IMR-90 (cell line): ENCODE measurements around the gene CEMP1. TPM values are rescaled to one million over a fixed set of nuclear protein-coding genes. Genes with fewer than 3 reads are reported as not detected.
A peak's percentile ranks its signal among the peaks of the same experiment; 100 is the strongest.

Experiments
- ATAC-seq: fragments of 200-7000 bp; cut with Tn5 transposase; 2 replicates; pipeline ENCODE4 v1.9.1; 2020; ENCODE audit warnings: low read depth, mild to moderate bottlenecking, moderate library complexity
- BruUV-seq: library from RNA; stranded (reverse); fragments of 400-500 nt; replicated peaks from 2 replicates; lab custom pipeline; 2021; lab: Mats Ljungman, UMichigan
- CTCF ChIA-PET: fragments of 300-600 bp; formaldehyde crosslinking; extraction: SDS; loops from one replicate; lab custom pipeline; 2021; ENCODE audit warnings: antibody characterized with exemption; lab: Yijun Ruan, JAX
- POLR2A ChIA-PET: fragments of 300-600 bp; sonication (Branson Sonifier 250); formaldehyde crosslinking; loops from one replicate; lab custom pipeline; 2022; ENCODE audit warnings: antibody characterized with exemption; ENCODE audit not compliant: unreplicated experiment; lab: Charles Lee
- DNase-seq: peaks from one replicate; pipeline ENCODE4 v3.0.0; 2013
- H2AFZ ChIP-seq: replicated peaks from 2 replicates; pipeline ENCODE3; 2013; ENCODE audit warnings: low read length, mild to moderate bottlenecking; ENCODE audit not compliant: poor library complexity
- H2AK5ac ChIP-seq: 2 replicates; pipeline ENCODE4 v1.6.1; 2013; ENCODE audit warnings: low read depth, low read length, inconsistent platforms
- H2AK9ac ChIP-seq: replicated peaks from 2 replicates; pipeline ENCODE3; 2013; ENCODE audit warnings: mild to moderate bottlenecking, low read depth, low read length, moderate library complexity; ENCODE audit not compliant: poor library complexity
- H2BK120ac ChIP-seq: 2 replicates; pipeline ENCODE4 v1.6.1; 2013; ENCODE audit warnings: low read depth, low read length, inconsistent platforms
- H2BK15ac ChIP-seq: 3 replicates; pipeline ENCODE4 v1.6.1; 2013; ENCODE audit warnings: low read depth, low read length, inconsistent platforms
- H2BK20ac ChIP-seq: 2 replicates; pipeline ENCODE4 v1.6.1; 2013; ENCODE audit warnings: low read depth, mild to moderate bottlenecking, inconsistent platforms, low read length, moderate library complexity
- H2BK5ac ChIP-seq: 2 replicates; pipeline ENCODE4 v1.6.1; 2013; ENCODE audit warnings: mild to moderate bottlenecking, low read depth, low read length, inconsistent platforms; ENCODE audit not compliant: poor library complexity, severe bottlenecking
- H3K14ac ChIP-seq: replicated peaks from 2 replicates; pipeline ENCODE4 v1.6.1; 2013; ENCODE audit warnings: low read depth, low read length, inconsistent platforms
- H3K18ac ChIP-seq: 2 replicates; pipeline ENCODE4 v1.6.1; 2013; ENCODE audit warnings: low read depth, low read length, control low read depth
- H3K23ac ChIP-seq: 2 replicates; pipeline ENCODE4 v1.6.1; 2013; ENCODE audit warnings: low read depth, low read length, inconsistent platforms
- H3K27ac ChIP-seq: 2 replicates; pipeline ENCODE4 v1.5.1; 2013; ENCODE audit warnings: mild to moderate bottlenecking, control low read depth, low read length; ENCODE audit not compliant: insufficient read depth
- H3K27me3 ChIP-seq: 2 replicates; pipeline ENCODE4 v1.6.1; 2013; ENCODE audit warnings: low read length; ENCODE audit not compliant: control insufficient read depth, insufficient read depth
- H3K36me3 ChIP-seq: 2 replicates; pipeline ENCODE4 v1.6.1; 2013; ENCODE audit warnings: low read length, mixed read lengths; ENCODE audit not compliant: control insufficient read depth, insufficient read depth
- H3K4ac ChIP-seq: 2 replicates; pipeline ENCODE4 v1.6.1; 2013; ENCODE audit warnings: low read depth, low read length, inconsistent platforms
- H3K4me1 ChIP-seq: 2 replicates; pipeline ENCODE4 v1.6.1; 2013; ENCODE audit warnings: low read length, mixed read lengths; ENCODE audit not compliant: control insufficient read depth, insufficient read depth
- H3K4me2 ChIP-seq: 2 replicates; pipeline ENCODE4 v1.6.1; 2013; ENCODE audit warnings: low read depth, mild to moderate bottlenecking, control low read depth, low read length, moderate library complexity
- H3K4me3 ChIP-seq: 2 replicates; pipeline ENCODE4 v1.5.1; 2013; ENCODE audit warnings: low read depth, mild to moderate bottlenecking, control low read depth, low read length, moderate library complexity; ENCODE audit not compliant: insufficient read depth
- H3K56ac ChIP-seq: 2 replicates; pipeline ENCODE4 v1.6.1; 2013; ENCODE audit warnings: low read length, inconsistent platforms; ENCODE audit not compliant: insufficient read depth; ENCODE audit errors: extremely low read depth
- H3K79me1 ChIP-seq, 2 experiments: 2 replicates each; pipeline ENCODE4 v1.6.1; 2013; ENCODE audit warnings: low read length in 2 of 2, inconsistent platforms in 1 of 2, low read depth in 1 of 2
- H3K9ac ChIP-seq: 2 replicates; pipeline ENCODE4 v1.6.1; 2013; ENCODE audit warnings: low read depth, low read length, control low read depth
- H3K9me1 ChIP-seq: 2 replicates; pipeline ENCODE4 v1.6.1; 2013; ENCODE audit warnings: low read length, inconsistent platforms; ENCODE audit not compliant: insufficient read depth
- H3K9me3 ChIP-seq: 2 replicates; pipeline ENCODE4 v1.6.1; 2013; ENCODE audit warnings: low read length; ENCODE audit not compliant: control insufficient read depth, insufficient read depth
- H4K20me1 ChIP-seq: 2 replicates; pipeline ENCODE4 v1.6.1; 2013; ENCODE audit warnings: low read length, inconsistent platforms; ENCODE audit not compliant: insufficient read depth
- H4K5ac ChIP-seq: 2 replicates; pipeline ENCODE4 v1.6.1; 2013; ENCODE audit warnings: mild to moderate bottlenecking, low read depth, low read length, control low read depth
- H4K8ac ChIP-seq, 2 experiments: 2 replicates each; pipeline ENCODE4 v1.6.1; 2013; ENCODE audit warnings: low read depth in 2 of 2, low read length in 2 of 2, control low read depth in 1 of 2, inconsistent platforms in 1 of 2
- H4K91ac ChIP-seq: 2 replicates; pipeline ENCODE4 v1.6.1; 2013; ENCODE audit warnings: low read depth, low read length, inconsistent platforms; ENCODE audit not compliant: insufficient read depth
- CEBPB ChIP-seq: IDR thresholded peaks from 2 replicates; pipeline ENCODE4 v1.6.1; 2012; ENCODE audit warnings: low read depth, low read length, improper control_type of control experiment
- CHD1 ChIP-seq: IDR thresholded peaks from 2 replicates; pipeline ENCODE4 v1.6.1; 2012; ENCODE audit warnings: low read depth, low read length, improper control_type of control experiment
- MAZ ChIP-seq: IDR thresholded peaks from 2 replicates; pipeline ENCODE4 v1.6.1; 2012; ENCODE audit warnings: low read depth, mild to moderate bottlenecking, low read length, improper control_type of control experiment, moderate library complexity, borderline replicate concordance
- MXI1 ChIP-seq: IDR thresholded peaks from 2 replicates; pipeline ENCODE4 v1.6.1; 2012; ENCODE audit warnings: low read depth, mild to moderate bottlenecking, low read length, moderate library complexity, borderline replicate concordance
- NFE2L2 ChIP-seq: fragments of 150-350 bp; IDR thresholded peaks from 2 replicates; pipeline ENCODE4 v1.6.1; 2016; ENCODE audit warnings: low read depth, mild to moderate bottlenecking, low read length
- POLR2A ChIP-seq: IDR thresholded peaks from 2 replicates; pipeline ENCODE4 v1.6.1; 2012; ENCODE audit warnings: mild to moderate bottlenecking, low read depth, low read length
- RCOR1 ChIP-seq: IDR thresholded peaks from 2 replicates; pipeline ENCODE4 v1.6.1; 2012; ENCODE audit warnings: mild to moderate bottlenecking, low read length, improper control_type of control experiment; ENCODE audit not compliant: insufficient replicate concordance
- SMC3 ChIP-seq: fragments of 150-350 bp; IDR thresholded peaks from 2 replicates; pipeline ENCODE4 v1.6.1; 2016; ENCODE audit warnings: low read depth, mild to moderate bottlenecking, antibody characterized with exemption, low read length, moderate library complexity
- USF2 ChIP-seq: fragments of 150-350 bp; IDR thresholded peaks from 2 replicates; pipeline ENCODE4 v1.6.1; 2017; ENCODE audit warnings: mild to moderate bottlenecking, antibody characterized with exemption, low read length, low read depth
- WGBS, 2 experiments: methylation state at CpG; one replicate each; pipeline versions ENCODE4 v1.1.5 to v1.1.7; 2013; ENCODE audit warnings: missing lambda C conversion rate in 2 of 2; ENCODE audit not compliant: insufficient read length in 1 of 2; ENCODE audit errors: extremely low coverage in 2 of 2; 5-methylcytosine and 5-hydroxymethylcytosine counted together
- dilution Hi-C: fragments of 300-500 bp; cut with HindIII; formaldehyde crosslinking; loops from one replicate; pipeline ENCODE4 v1.14.3; 2018; ENCODE audit warnings: low sequenced_read_pairs; ENCODE audit not compliant: unreplicated experiment
- in situ Hi-C: fragments of 300-500 bp; cut with MboI; formaldehyde crosslinking; loops from 3 replicates; pipeline ENCODE4 v1.14.3; 2019; ENCODE audit warnings: low sequenced_read_pairs, inconsistent platforms, mixed read lengths
- intact Hi-C: fragments of 100-400 bp; cut with micrococcal nuclease; formaldehyde crosslinking; loops from 2 replicates; pipeline ENCODE4 v1.10.0; 2022
- polyA plus RNA-seq, 3 experiments: library from polyadenylated mRNA; depleted of rRNA; stranded (reverse); fragments of >200 nt; gene quantifications; 2 replicates each; pipeline ENCODE4 v1.2.3, GENCODE V29; 2012; ENCODE audit warnings: low replicate concordance in 1 of 3
- total RNA-seq: library from RNA; depleted of rRNA; stranded (reverse); fragments of >200 nt; gene quantifications from 2 replicates; pipeline ENCODE4 v1.2.3, GENCODE V29; 2012

Gene CEMP1
- total and polyA plus RNA-seq, 2 of the 4 experiments (the other 2 are of a cell fraction), result not detected

GRCh38 chr16:2537451-2538379 is 6.5 kb upstream of the CEMP1 start, which contains the start of gene PDPK1:
Gene PDPK1 (plus strand): TSS chr16:2538021. CDS start chr16:2538113, 92 bp downstream.
- no peaks in the 10 kb centered on the region for H3K27me3 ChIP-seq
- peak within 1 kb of the TSS; percentile 91 for H2BK5ac ChIP-seq
- peaks cover 35% of the 10 kb centered on the region for H4K20me1 ChIP-seq
- peak within 1 kb of the TSS; percentile 77; the same call in 1 of the 2 replicates for H3K14ac ChIP-seq
- H2BK120ac ChIP-seq, result peak within 1 kb of the TSS; percentile 52; the same call in 1 of the 2 replicates
- H3K23ac ChIP-seq, result no peak within 1 kb of the TSS
- BruUV-seq, result no TSS peak
- DNase-seq (peak; percentile 92), ATAC-seq (peak; percentile 96)
- peaks cover 18% of the 10 kb centered on the region for H3K9me1 ChIP-seq
- no peak within 1 kb of the TSS for H3K18ac ChIP-seq
- H3K56ac ChIP-seq, result no peak within 1 kb of the TSS
- CTCF ChIA-PET, result no interaction called here
- TF ChIP-seq POLR2A, result peak; percentile 73
- TF ChIP-seq SMC3, result no peak
- no peak for TF ChIP-seq USF2
- TF ChIP-seq MXI1, result no peak
- TF ChIP-seq RCOR1, result no peak
- no peak for TF ChIP-seq CHD1
- TF ChIP-seq MAZ, result peak; percentile 95; the same call in 1 of the 2 replicates
- no peak for TF ChIP-seq NFE2L2
- peak; percentile 3; the same call in 1 of the 2 replicates for TF ChIP-seq CEBPB
- peak within 1 kb of the TSS; percentile 88 for H4K5ac ChIP-seq
- peak within 1 kb of the TSS; percentile 86 for H3K9ac ChIP-seq
- in situ Hi-C loops (no loop called here), intact Hi-C loops (no loop called here), dilution Hi-C loops (no loop called here)
- POLR2A ChIA-PET, result no interaction called here
- peaks cover 3% of the 10 kb centered on the region; the same call in 1 of the 2 replicates for H3K36me3 ChIP-seq
- WGBS, 2 experiments, result 0% methylated on average over 51 of the region's 126 CpGs; no CpG with 5 or more reads in 1 of the 2 experiments
- H3K4me2 ChIP-seq, result peak within 1 kb of the TSS; percentile 97
- peaks cover 15% of the 10 kb centered on the region for H3K4me1 ChIP-seq
- H2AK9ac ChIP-seq, result peak within 1 kb of the TSS; percentile 96
- 0 out of 2 replicates have a peak within 1 kb of the TSS, but pooled peaks have one; percentile 70 for H4K91ac ChIP-seq
- no peaks in the 10 kb centered on the region for H3K9me3 ChIP-seq
- peaks cover 4 to 33% of the 10 kb centered on the region in 2 experiments; a peak in 3 of 4 replicates for H3K79me1 ChIP-seq
- H3K27ac ChIP-seq, result peak within 1 kb of the TSS; percentile 84
- H2AFZ ChIP-seq, result peak within 1 kb of the TSS; percentile 93
- peak within 1 kb of the TSS; percentile 80 for H2AK5ac ChIP-seq
- no peak within 1 kb of the TSS for H2BK20ac ChIP-seq
- H3K4ac ChIP-seq, result peak within 1 kb of the TSS; percentile 86
- H3K4me3 ChIP-seq, result peak within 1 kb of the TSS; percentile 100
- peak within 1 kb of the TSS; percentile 29 to 81; a peak in 2 of 4 replicates for H4K8ac ChIP-seq
- no peak within 1 kb of the TSS for H2BK15ac ChIP-seq
